Activated CD8-positive, alpha-beta T cell treated with anti-CD3 and anti-CD28 coated beads for 36 hours (primary cell): ENCODE data around the gene SARNP. TPM values are rescaled to one million over a fixed set of nuclear protein-coding genes. Genes with fewer than 3 reads are reported as not detected.
A peak's percentile ranks its signal among the peaks of the same experiment; 100 is the strongest.

Source experiments
- ATAC-seq: fragments of 200-7000 bp; cut with Tn5 transposase; one replicate; pipeline ENCODE4 v1.10.0; 2021; ENCODE audit warnings: mild to moderate bottlenecking, moderate library complexity
- CTCF ChIA-PET: fragments of 350-600 bp; sonication (Branson Sonifier 250); formaldehyde crosslinking; loops from one replicate; lab custom pipeline; 2021; ENCODE audit warnings: antibody characterized with exemption; lab: Charles Lee
- POLR2A ChIA-PET: fragments of 350-600 bp; sonication (Branson Sonifier 250); formaldehyde crosslinking; loops from one replicate; lab custom pipeline; 2021; ENCODE audit warnings: antibody characterized with exemption; lab: Charles Lee
- DNase-seq: peaks from one replicate; pipeline ENCODE4 v3.0.0-alpha.2; 2020
- H3K27ac Mint-ChIP-seq: one replicate; pipeline ENCODE4 v1.8.0; 2021; ENCODE audit warnings: mild to moderate bottlenecking, mixed read lengths
- H3K27me3 Mint-ChIP-seq: one replicate; pipeline ENCODE4 v1.8.0; 2021; ENCODE audit warnings: mixed read lengths
- H3K36me3 Mint-ChIP-seq: one replicate; pipeline ENCODE4 v1.8.0; 2021; ENCODE audit warnings: low read depth, mixed read lengths
- H3K4me1 Mint-ChIP-seq: one replicate; pipeline ENCODE4 v1.8.0; 2021; ENCODE audit warnings: low read depth, mixed read lengths
- H3K4me3 Mint-ChIP-seq: one replicate; pipeline ENCODE4 v1.8.0; 2021; ENCODE audit warnings: mild to moderate bottlenecking, moderate library complexity, mixed read lengths
- H3K9me3 Mint-ChIP-seq: one replicate; pipeline ENCODE4 v1.8.0; 2021; ENCODE audit warnings: mixed read lengths
- CTCF ChIP-seq: fragments of 200-600 bp; IDR thresholded peaks from one replicate; pipeline ENCODE4 v1.8.0; 2022; ENCODE audit warnings: antibody characterized with exemption, mild to moderate bottlenecking
- intact Hi-C: fragments of 100-400 bp; cut with micrococcal nuclease; formaldehyde crosslinking; loops from one replicate; pipeline ENCODE4 v1.10.0; 2022
- total RNA-seq, 2 experiments: library from RNA; stranded (reverse); gene quantifications; one replicate each; pipeline ENCODE4 v1.2.3, GENCODE V29; 2021

The SARNP gene
- total RNA-seq, 2 experiments from 2014 or later: 93.9 to 94.0 TPM

GRCh38 chr12:55780685-55781084, 36.8 kb downstream of the SARNP start:
- H3K36me3 Mint-ChIP-seq: peaks cover 35% of the 10 kb centered on the region
- intact Hi-C loops: no loop called here

GRCh38 chr12:55777856-55778255, 39.7 kb downstream of the SARNP start:
- TF ChIP-seq CTCF: no peak
- H3K36me3 Mint-ChIP-seq: peaks cover 23% of the 10 kb centered on the region
- ATAC-seq (no peak), DNase-seq (no peak)
- no peak overlapping the region for H3K4me3 Mint-ChIP-seq
- H3K27ac Mint-ChIP-seq: no peak overlapping the region
- no peaks in the 10 kb centered on the region for H3K9me3 Mint-ChIP-seq
- no peaks in the 10 kb centered on the region for H3K27me3 Mint-ChIP-seq
- peaks cover 7% of the 10 kb centered on the region for H3K4me1 Mint-ChIP-seq
- ChIA-PET POLR2A (interaction anchor here (1.0 kb wide), 1 partner anchor 11 kb away, joined by 3 read pairs; no protein-coding TSS in a partner anchor), CTCF (no interaction called here)
- intact Hi-C loops: no loop called here

More at GRCh38 chr12:55780685-55781084, 36.8 kb downstream of the SARNP start:
- TF ChIP-seq CTCF: no peak
- ATAC-seq: no peak
- H3K27ac Mint-ChIP-seq: peak overlapping the region; percentile 16
- H3K27me3 Mint-ChIP-seq: no peaks in the 10 kb centered on the region
- H3K4me3 Mint-ChIP-seq: no peak overlapping the region
- ChIA-PET POLR2A (interaction anchor here (0.7 kb wide), 1 partner anchor 29 kb away, joined by 3 read pairs; no protein-coding TSS in a partner anchor), CTCF (interaction anchor here (0.8 to 1.5 kb wide), 2 partner anchors 26 to 125 kb away, joined by 3 read pairs; no protein-coding TSS in a partner anchor)
- DNase-seq: no peak
- peaks cover 4% of the 10 kb centered on the region for H3K4me1 Mint-ChIP-seq
- no peaks in the 10 kb centered on the region for H3K9me3 Mint-ChIP-seq

- Mint-ChIP-seq H3K4me3 (no peak overlapping the region), H3K36me3 (peaks cover 31% of the 10 kb centered on the region), H3K27ac (peak overlapping the region; percentile 8), H3K9me3 (no peaks in the 10 kb centered on the region), H3K27me3 (no peaks in the 10 kb centered on the region), H3K4me1 (peaks cover 6% of the 10 kb centered on the region)
- no peak for TF ChIP-seq CTCF
- ChIA-PET POLR2A (interaction anchor here (1.1 to 1.7 kb wide), 5 partner anchors 26 to 133 kb away, joined by 3 to 6 read pairs (median 3); partner anchors contain the start of gene CD63), CTCF (interaction anchor here (0.7 to 3.8 kb wide), 6 partner anchors 15 to 155 kb away, joined by 3 to 25 read pairs (median 4); partner anchors contain the start of gene SARNP)
- intact Hi-C loops: no loop called here
- DNase-seq: no peak
- no peak for ATAC-seq
Measured at GRCh38 chr12:55771736-55772135, 45.8 kb downstream of the SARNP start.

- H3K27ac Mint-ChIP-seq: no peak overlapping the region
- H3K36me3 Mint-ChIP-seq: peaks cover 30% of the 10 kb centered on the region
- H3K9me3 Mint-ChIP-seq: no peaks in the 10 kb centered on the region
- ChIA-PET POLR2A (interaction anchor here (0.7 to 1.4 kb wide), 4 partner anchors 10 to 25 kb away, joined by 3 read pairs; no protein-coding TSS in a partner anchor), CTCF (interaction anchor here (0.6 to 5.3 kb wide), 4 partner anchors 12 to 229 kb away, joined by 3 to 20 read pairs (median 8); no protein-coding TSS in a partner anchor)
- no peak for ATAC-seq
- no peak for DNase-seq
- no peaks in the 10 kb centered on the region for H3K27me3 Mint-ChIP-seq
- no peak overlapping the region for H3K4me3 Mint-ChIP-seq
- peaks cover 2% of the 10 kb centered on the region for H3K4me1 Mint-ChIP-seq
- intact Hi-C loops: no loop called here
- no peak for TF ChIP-seq CTCF
Measured at GRCh38 chr12:55767156-55767555, 50.4 kb downstream of the SARNP start.

GRCh38 chr12:55765736-55766290, 51.7 kb downstream of the SARNP start:
- no peak for TF ChIP-seq CTCF
- CTCF ChIA-PET: interaction anchor here (1.0 to 5.3 kb wide), 3 partner anchors 11 to 230 kb away, joined by 3 to 20 read pairs (median 13); no protein-coding TSS in a partner anchor
- peaks cover 25% of the 10 kb centered on the region for H3K36me3 Mint-ChIP-seq
- intact Hi-C loops: no loop called here
- H3K4me3 Mint-ChIP-seq: no peak overlapping the region
- ATAC-seq (no peak), DNase-seq (no peak)
- POLR2A ChIA-PET: interaction anchor here (0.6 kb wide), 2 partner anchors 44 to 759 kb away, joined by 3 read pairs; no protein-coding TSS in a partner anchor
- no peaks in the 10 kb centered on the region for H3K9me3 Mint-ChIP-seq
- peaks cover 10% of the 10 kb centered on the region for H3K4me1 Mint-ChIP-seq
- H3K27me3 Mint-ChIP-seq: no peaks in the 10 kb centered on the region
- peak overlapping the region; percentile 50 for H3K27ac Mint-ChIP-seq
